Measurements from ENCODE around the gene TTC12. TPM values are rescaled to one million over a fixed set of nuclear protein-coding genes. Genes with fewer than 3 reads are reported as not detected.

The TTC12 gene
- total RNA-seq, result 15.1 and 27.7 TPM in 2 replicates

GRCh38 chr11:113314389-113315301 is at the start of gene TTC12:
Gene TTC12, plus strand, starts transcription at chr11:113314583. Its CDS starts 1,675 bp downstream, at chr11:113316258.

GRCh38 chr11:113387605-113388211 is 73.3 kb downstream of the TTC12 start, which contains the start of gene ANKK1:
Gene ANKK1, plus strand, starts transcription at chr11:113387779. Its CDS starts 106 bp downstream, at chr11:113387885.

Other genes with a start within 250 kb of the TTC12 start
- gene ANKK1, start 73.2 kb downstream of the TTC12 start, total RNA-seq, result 0.11 TPM in 1 of 2 replicates, not detected in the other
- 0.11 TPM in 1 of 2 replicates, not detected in the other for gene DRD2, start 160.8 kb downstream of the TTC12 start, total RNA-seq

Measured in articular chondrocyte of knee joint (primary cell).